ENCODE data around the gene ARID3A. TPM values are rescaled to one million over a fixed set of nuclear protein-coding genes. Genes with fewer than 3 reads are reported as not detected.

Gene ARID3A
- total and polyA plus RNA-seq, 2 of the 8 experiments (the other 6 are each of a cell fraction or from before 2014, with no cell fraction given): 40.5 to 77.4 TPM

- Histone ChIP-seq H3K27ac (ENCODE audit: low read depth, low read length) (no peak within 1 kb of the TSS), H3K9me3 (ENCODE audit: insufficient read depth in 2 of 2, low read depth in 1 of 2, low read length in 1 of 2) (no peaks in the 10 kb centered on the region), H3K14ac (ENCODE audit: insufficient read length) (no peak within 1 kb of the TSS), H4K91ac (replicated peaks; ENCODE audit: insufficient read length, low read length) (no peak within 1 kb of the TSS), H3K79me1 (ENCODE audit: low read depth, low read length) (peaks cover 5% of the 10 kb centered on the region; the same call in 1 of the 2 replicates), H4K20me1 (replicated peaks in 1 of 2; ENCODE audit: control insufficient read depth in 1 of 2, insufficient read depth in 2 of 2, low read length in 2 of 2) (peaks cover 9 to 11% of the 10 kb centered on the region in 2 experiments), H4K8ac (ENCODE audit: extremely low read depth, insufficient read depth, low read length) (no peak within 1 kb of the TSS; the same call in none of the 2 replicates), H3K4me3 (ENCODE audit: extremely low read depth in 1 of 4, insufficient read depth in 2 of 4, low read depth in 3 of 4, low read length in 4 of 4) (peak within 1 kb of the TSS; percentile 68 to 95 (median 73)), H3K9ac (replicated peaks in 1 of 4; ENCODE audit: extremely low read depth in 1 of 4, low read depth in 3 of 4, low read length in 3 of 4) (peak within 1 kb of the TSS in 1 of 4 experiments; percentile 4; a peak in 1 of 7 replicates), H3K4me2 (ENCODE audit: insufficient read depth in 1 of 2, low read depth in 2 of 2, low read length in 2 of 2) (peak within 1 kb of the TSS; percentile 49 to 83), H3K4ac (replicated peaks; ENCODE audit: insufficient read length, low read depth, low read length) (peak within 1 kb of the TSS; percentile 38), H3K79me2 (ENCODE audit: control insufficient read depth in 1 of 2, insufficient read depth in 2 of 2, low read length in 2 of 2) (peaks cover 0 to 19% of the 10 kb centered on the region in 2 experiments), H3K27me3 (replicated peaks in 1 of 4; ENCODE audit: control insufficient read depth in 3 of 4, extremely low read depth in 1 of 4, insufficient read depth in 3 of 4, low read length in 3 of 4) (peaks cover 3 to 14% (median 8%) of the 10 kb centered on the region in 4 experiments), H2BK12ac (ENCODE audit: low read depth, low read length) (no peak within 1 kb of the TSS), H2BK120ac (replicated peaks; ENCODE audit: low read depth, low read length) (no peak within 1 kb of the TSS), H2BK15ac (ENCODE audit: low read length) (no peak within 1 kb of the TSS), H2AFZ (ENCODE audit: low read length) (no peak within 1 kb of the TSS), H3K23me2 (ENCODE audit: low read depth, low read length) (peaks cover 8% of the 10 kb centered on the region; the same call in 1 of the 2 replicates), H3K4me1 (replicated peaks in 1 of 4; ENCODE audit: control insufficient read depth in 3 of 4, insufficient read depth in 4 of 4, low read length in 3 of 4) (peaks cover 0 to 10% (median 3%) of the 10 kb centered on the region in 4 experiments; a peak in 4 of 7 replicates), H3K36me3 (ENCODE audit: control insufficient read depth in 2 of 4, insufficient read depth in 4 of 4, low read length in 3 of 4) (peaks cover 0 to 3% (median 0%) of the 10 kb centered on the region in 4 experiments; a peak in 1 of 8 replicates), H3K56ac (replicated peaks; ENCODE audit: insufficient read length, low read depth, low read length) (no peak within 1 kb of the TSS), H3K23ac (ENCODE audit: insufficient read length) (no peak within 1 kb of the TSS), H2AK5ac (ENCODE audit: low read depth, low read length) (no peak within 1 kb of the TSS), H2BK5ac (ENCODE audit: low read depth, low read length) (0 out of 2 replicates have a peak within 1 kb of the TSS, but pooled peaks have one; percentile 35), H2BK20ac (ENCODE audit: low read length) (no peak within 1 kb of the TSS), H4K5ac (ENCODE audit: insufficient read length, low read depth, low read length) (peak within 1 kb of the TSS; percentile 91), H3K18ac (ENCODE audit: extremely low read depth, low read length) (peak within 1 kb of the TSS; percentile 48)
- ChIA-PET CTCF (ENCODE audit: partially characterized antibody) (interaction anchor here (0.7 kb wide), 1 partner anchor 57 kb away, joined by 4 read pairs; no protein-coding TSS in a partner anchor), POLR2A (ENCODE audit: partially characterized antibody) (interaction anchor here (1.0 kb wide), 1 partner anchor 12 kb away, joined by 4 read pairs; no protein-coding TSS in a partner anchor)
- no peak for TF ChIP-seq E2F6 (IDR thresholded peaks at IDR 0.05)
- no peak for TF ChIP-seq KDM5A (IDR thresholded peaks at IDR 0.05; ENCODE audit: low read length)
- TF ChIP-seq CBX8 (IDR thresholded peaks at IDR 0.05; ENCODE audit: borderline replicate concordance, low read depth, low read length): no peak
- TF ChIP-seq RBBP5 (IDR thresholded peaks at IDR 0.05; ENCODE audit: borderline replicate concordance, low read depth, low read length): peak; percentile 43; the same call in 1 of the 2 replicates
- 0 out of 2 replicates have a peak, but pooled peaks have one; percentile 18 for TF ChIP-seq TAF1 (IDR thresholded peaks at IDR 0.05; ENCODE audit: low read depth, low read length)
- TF ChIP-seq CREB1 (IDR thresholded peaks at IDR 0.05): 0 out of 2 replicates have a peak, but pooled peaks have one; percentile 25
- no peak for TF ChIP-seq GTF2F1 (IDR thresholded peaks at IDR 0.05; ENCODE audit: borderline replicate concordance, low read depth, low read length)
- no peak for TF ChIP-seq NANOG (IDR thresholded peaks at IDR 0.05; ENCODE audit: insufficient read depth, low read depth, low read length, poor library complexity, severe bottlenecking)
- DNase-seq (ENCODE audit: low read depth in 1 of 2, low spot score in 2 of 2) (peak in 1 of 2 experiments; percentile 82), FAIRE-seq (no peak)
- 5% methylated on average over 29 of the region's 76 CpGs; no CpG with 5 or more reads in 1 of the 2 experiments for WGBS, 2 experiments (ENCODE audit: extremely low coverage in 1 of 2, insufficient coverage in 1 of 2, insufficient read length in 1 of 2, insufficient replicate concordance in 2 of 2, low coverage in 1 of 2, low lambda C conversion rate in 2 of 2, missing lambda C conversion rate in 1 of 2)
Observed at GRCh38 chr19:913080-913748, 12.6 kb upstream of the ARID3A start, which contains the start of gene R3HDM4. TSS of gene R3HDM4 (minus strand) at chr19:913219. CDS start at chr19:913157, 62 bp downstream.
